B cell (primary cell): ENCODE measurements around the gene TIMM44. TPM values are rescaled to one million over a fixed set of nuclear protein-coding genes. Genes with fewer than 3 reads are reported as not detected.
A peak's percentile ranks its signal among the peaks of the same experiment; 100 is the strongest.

Source experiments
- ATAC-seq: fragments of 200-7000 bp; cut with Tn5 transposase; one replicate; pipeline ENCODE4 v1.10.0; 2021; ENCODE audit warnings: low read depth, mild to moderate bottlenecking, moderate number of reproducible peaks, moderate library complexity
- CTCF ChIA-PET: fragments of 350-600 bp; sonication (Branson Sonifier 250); formaldehyde crosslinking; loops from one replicate; lab custom pipeline; 2021; ENCODE audit warnings: antibody characterized with exemption, inconsistent platforms; lab: Charles Lee
- POLR2A ChIA-PET: fragments of 350-600 bp; sonication (Branson Sonifier 250); formaldehyde crosslinking; loops from one replicate; lab custom pipeline; 2021; ENCODE audit warnings: antibody characterized with exemption; lab: Charles Lee
- DNase-seq: peaks from one replicate; pipeline ENCODE4 v3.0.0; 2013
- H2AFZ ChIP-seq: 2 replicates; pipeline ENCODE4 v1.6.1; 2012; ENCODE audit warnings: mild to moderate bottlenecking, low read depth, low read length; ENCODE audit not compliant: insufficient read depth, poor library complexity, severe bottlenecking
- H3K27ac ChIP-seq, 2 donors: 1 replicate in 1 of 2; 2 replicates in 1 of 2; pipeline ENCODE4 v1.5.1; 2012 to 2013; ENCODE audit warnings: low read length in 2 of 2, mild to moderate bottlenecking in 2 of 2, moderate library complexity in 1 of 2
- H3K27me3 ChIP-seq, 4 experiments: fragments of 200-600 bp in 1 of 4; sonication (generic) in 1 of 4; replicated peaks in 1 of 4; 1 replicate in 2 of 4; 2 replicates in 2 of 4; pipeline versions ENCODE4 v1.6.1 to v1.7.0; 2013 to 2016; ENCODE audit warnings: low read length in 3 of 4, mild to moderate bottlenecking in 2 of 4, mixed read lengths in 1 of 4, moderate library complexity in 1 of 4; ENCODE audit not compliant: insufficient read depth in 4 of 4, control insufficient read depth in 3 of 4; ENCODE audit errors: control extremely low read depth in 1 of 4
- H3K36me3 ChIP-seq, 2 experiments: replicated peaks in 1 of 2; 1 replicate in 1 of 2; 2 replicates in 1 of 2; pipeline versions ENCODE4 v1.6.1 to v1.7.1; 2013; ENCODE audit warnings: low read length in 1 of 2; ENCODE audit not compliant: insufficient read depth in 2 of 2, control insufficient read depth in 1 of 2; ENCODE audit errors: control extremely low read depth in 1 of 2, extremely low read depth in 1 of 2
- H3K4me1 ChIP-seq, 2 donors: fragments of 200-600 bp in 1 of 2; sonication (generic) in 1 of 2; 1 replicate in 1 of 2; 2 replicates in 1 of 2; pipeline versions ENCODE4 v1.5.1 to v1.6.1; 2013 to 2017; ENCODE audit warnings: low read length in 2 of 2; ENCODE audit not compliant: control insufficient read depth in 2 of 2, insufficient read depth in 2 of 2
- H3K4me2 ChIP-seq: replicated peaks from 2 replicates; pipeline ENCODE3; 2012; ENCODE audit warnings: mild to moderate bottlenecking, low read depth, low read length; ENCODE audit not compliant: poor library complexity, severe bottlenecking
- H3K4me3 ChIP-seq, 5 experiments: fragments of 200-600 bp in 1 of 5; sonication (generic) in 1 of 5; 1 replicate in 3 of 5; 2 replicates in 2 of 5; pipeline versions ENCODE4 v1.5.1 to v1.7.0; 2011 to 2016; ENCODE audit warnings: low read length in 4 of 5, mild to moderate bottlenecking in 4 of 5, low read depth in 2 of 5, control low read depth in 1 of 5, moderate library complexity in 1 of 5; ENCODE audit not compliant: insufficient read depth in 1 of 5; ENCODE audit errors: control extremely low read depth in 1 of 5, extremely low read depth in 1 of 5
- H3K79me2 ChIP-seq: fragments of 200-600 bp; sonication (generic); one replicate; pipeline ENCODE4 v1.6.0; 2016; ENCODE audit warnings: low read length; ENCODE audit not compliant: control insufficient read depth, insufficient read depth
- H3K9ac ChIP-seq: fragments of 200-600 bp; sonication (generic); 2 replicates; pipeline ENCODE4 v1.6.1; 2017; ENCODE audit warnings: mild to moderate bottlenecking, low read length, moderate library complexity
- H3K9me3 ChIP-seq, 3 donors: one replicate each; pipeline versions ENCODE4 v1.6.1 to v1.7.1; 2013; ENCODE audit warnings: low read length in 2 of 3; ENCODE audit not compliant: control insufficient read depth in 2 of 3, insufficient read depth in 1 of 3; ENCODE audit errors: control extremely low read depth in 1 of 3
- H4K20me1 ChIP-seq: 2 replicates; pipeline ENCODE4 v1.6.0; 2012; ENCODE audit warnings: mild to moderate bottlenecking, low read length; ENCODE audit not compliant: insufficient read depth, control insufficient read depth, poor library complexity, severe bottlenecking
- H3K27ac Mint-ChIP-seq: one replicate; pipeline ENCODE4 v1.8.0; 2021; ENCODE audit warnings: mixed read lengths
- H3K27me3 Mint-ChIP-seq: one replicate; pipeline ENCODE4 v1.8.0; 2021; ENCODE audit warnings: mixed read lengths
- H3K4me1 Mint-ChIP-seq: one replicate; pipeline ENCODE4 v1.8.0; 2021; ENCODE audit warnings: mixed read lengths
- H3K4me3 Mint-ChIP-seq: one replicate; pipeline ENCODE4 v1.8.0; 2021; ENCODE audit warnings: mixed read lengths
- H3K9me3 Mint-ChIP-seq: one replicate; pipeline ENCODE4 v1.8.0; 2022; ENCODE audit warnings: mixed read lengths; ENCODE audit not compliant: insufficient read depth
- CTCF ChIP-seq: fragments of 200-600 bp; IDR thresholded peaks from one replicate; pipeline ENCODE4 v1.8.0; 2022; ENCODE audit warnings: antibody characterized with exemption, mild to moderate bottlenecking
- EZH2 ChIP-seq: IDR thresholded peaks from 2 replicates; pipeline ENCODE4 v1.6.1; 2012; ENCODE audit warnings: borderline replicate concordance, low read depth, mild to moderate bottlenecking, moderate library complexity, low read length; ENCODE audit not compliant: insufficient read depth, poor library complexity, severe bottlenecking
- WGBS: methylation state at CpG from one replicate; pipeline ENCODE4 v1.1.5; 2013; ENCODE audit warnings: missing lambda C conversion rate; ENCODE audit not compliant: insufficient coverage; 5-methylcytosine and 5-hydroxymethylcytosine counted together
- intact Hi-C: fragments of 100-400 bp; cut with micrococcal nuclease; formaldehyde crosslinking; loops from one replicate; pipeline ENCODE4 v1.10.0; 2022
- polyA plus RNA-seq: library from polyadenylated mRNA; depleted of rRNA; stranded (reverse); fragments of >200 nt; gene quantifications from 2 replicates; pipeline ENCODE4 v1.2.3, GENCODE V29; 2012
- total RNA-seq, 2 donors: library from RNA; stranded (reverse); fragments of 120-200 nt in 1 of 2; gene quantifications; 1 replicate in 1 of 2; 2 replicates in 1 of 2; pipeline versions ENCODE4 v1.2.3 to v1.2.4, GENCODE V29; 2013 to 2022

TIMM44 gene
- total and polyA plus RNA-seq, 2 donors (not counting 1 experiment from before 2014, with no cell fraction given), result 48.9 to 66.5 TPM

DNA sequence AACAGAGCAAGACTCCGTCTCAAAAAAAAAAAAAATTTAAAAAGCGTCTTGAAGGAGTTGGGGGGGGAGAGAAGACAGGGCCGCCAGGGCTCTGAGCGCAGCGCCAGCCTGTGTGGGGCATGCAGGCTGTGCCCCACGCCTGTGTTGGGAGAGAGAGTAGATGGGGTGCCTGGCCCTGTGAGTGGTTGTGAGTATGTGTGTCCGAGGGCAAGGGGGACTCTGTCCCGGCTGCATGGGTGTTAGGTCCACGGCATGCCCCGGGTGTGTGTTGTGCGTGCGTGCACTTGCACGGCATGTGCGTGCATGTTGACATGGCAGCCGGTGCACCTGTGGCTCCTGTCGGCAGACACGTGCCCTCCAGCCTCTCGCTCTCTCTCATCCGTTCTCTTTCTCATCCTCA, 36.3 kb downstream of the TIMM44 start:
- no peaks in the 10 kb centered on the region for H3K27me3 ChIP-seq
- H2AFZ ChIP-seq, result no peak overlapping the region
- H3K36me3 ChIP-seq, result peaks cover 2 to 39% of the 10 kb centered on the region in 2 experiments
- ATAC-seq (no peak), DNase-seq (peak; percentile 21)
- no peak overlapping the region for H3K9ac ChIP-seq
- ChIA-PET CTCF (no interaction called here), POLR2A (no interaction called here)
- Mint-ChIP-seq H3K4me1 (peaks cover 29% of the 10 kb centered on the region), H3K27me3 (no peaks in the 10 kb centered on the region), H3K9me3 (no peaks in the 10 kb centered on the region), H3K4me3 (no peak overlapping the region), H3K27ac (no peak overlapping the region)
- H3K79me2 ChIP-seq, result peaks cover 48% of the 10 kb centered on the region
- H3K27ac ChIP-seq, result no peak overlapping the region
- peaks cover 80% of the 10 kb centered on the region for H4K20me1 ChIP-seq
- intact Hi-C loops, result no loop called here
- 97% methylated on average over 19 of the region's 19 CpGs for WGBS
- H3K9me3 ChIP-seq, result peaks cover 0 to 7% (median 0%) of the 10 kb centered on the region in 3 donors
- no peak overlapping the region for H3K4me3 ChIP-seq
- TF ChIP-seq EZH2 (no peak), CTCF (no peak)
- peaks cover 20 to 21% of the 10 kb centered on the region in 2 donors for H3K4me1 ChIP-seq
- H3K4me2 ChIP-seq, result no peak overlapping the region

- no peaks in the 10 kb centered on the region for H3K27me3 ChIP-seq
- ATAC-seq, result no peak
- H3K9ac ChIP-seq, result no peak overlapping the region
- peaks cover 0 to 27% of the 10 kb centered on the region in 2 experiments for H3K36me3 ChIP-seq
- intact Hi-C loops, result no loop called here
- TF ChIP-seq CTCF (no peak), EZH2 (no peak)
- WGBS, result 97% methylated on average over 7 of the region's 10 CpGs
- H3K4me3 Mint-ChIP-seq, result peak overlapping the region; percentile 63
- DNase-seq, result no peak
- H3K27ac ChIP-seq, result no peak overlapping the region
- no peaks in the 10 kb centered on the region for H3K27me3 Mint-ChIP-seq
- ChIA-PET CTCF (no interaction called here), POLR2A (no interaction called here)
- peaks cover 0 to 7% (median 0%) of the 10 kb centered on the region in 3 donors for H3K9me3 ChIP-seq
- H3K4me3 ChIP-seq, result no peak overlapping the region
- peaks cover 67% of the 10 kb centered on the region for H4K20me1 ChIP-seq
- peaks cover 29% of the 10 kb centered on the region for H3K4me1 Mint-ChIP-seq
- H2AFZ ChIP-seq, result no peak overlapping the region
- H3K9me3 Mint-ChIP-seq, result no peaks in the 10 kb centered on the region
- peaks cover 48% of the 10 kb centered on the region for H3K79me2 ChIP-seq
- peak overlapping the region; percentile 55 for H3K27ac Mint-ChIP-seq
- no peak overlapping the region for H3K4me2 ChIP-seq
- peaks cover 20 to 21% of the 10 kb centered on the region in 2 donors for H3K4me1 ChIP-seq
Observed at GRCh38 chr19:7905859-7906258, 37.6 kb downstream of the TIMM44 start.
